COLO829 (cell line): Measurements from ENCODE around the gene FBXW8.

Source experiments
- DNase-seq: peaks from one replicate; pipeline ENCODE4 v3.0.0; 2012; ENCODE audit warnings: low spot score

Gene FBXW8

GRCh38 chr12:116924558-116925453, 14.1 kb downstream of the FBXW8 start:
- DNase-seq = no peak

GRCh38 chr12:116926283-116927243, 15.8 kb downstream of the FBXW8 start:
- no peak for DNase-seq

GRCh38 chr12:116927244-116927940, 16.6 kb downstream of the FBXW8 start:
- DNase-seq = no peak

GRCh38 chr12:116928504-116928903, 17.8 kb downstream of the FBXW8 start:
- no peak for DNase-seq

- no peak for DNase-seq
Measured at GRCh38 chr12:116929885-116930284, 19.1 kb downstream of the FBXW8 start.

GRCh38 chr12:116931665-116932064, 20.9 kb downstream of the FBXW8 start:
- DNase-seq = no peak

GRCh38 chr12:116933091-116933490, 22.3 kb downstream of the FBXW8 start:
- no peak for DNase-seq

- DNase-seq = no peak
Measured at GRCh38 chr12:116933512-116934246, 22.9 kb downstream of the FBXW8 start.

- DNase-seq = no peak
Measured at GRCh38 chr12:116934908-116935705, 24.4 kb downstream of the FBXW8 start.

GRCh38 chr12:116937640-116938039, 26.9 kb downstream of the FBXW8 start:
- DNase-seq = no peak

- no peak for DNase-seq
Measured at GRCh38 chr12:116939734-116940133, 29.0 kb downstream of the FBXW8 start.

- DNase-seq = no peak
Measured at GRCh38 chr12:116941188-116941587, 30.4 kb downstream of the FBXW8 start.

GRCh38 chr12:116943419-116944372, 32.9 kb downstream of the FBXW8 start:
- no peak for DNase-seq

- DNase-seq = no peak
Measured at GRCh38 chr12:116945886-116946550, 35.3 kb downstream of the FBXW8 start.

GRCh38 chr12:116948298-116948697, 37.5 kb downstream of the FBXW8 start:
- no peak for DNase-seq

- DNase-seq = no peak
Measured at GRCh38 chr12:116950628-116951325, 40.0 kb downstream of the FBXW8 start.

- DNase-seq = no peak
Measured at GRCh38 chr12:116954710-116955381, 44.1 kb downstream of the FBXW8 start.
